T-helper 2 cell treated with Interferon-gamma antibody and Interleukin-4, amounts not matched to agents 5 μg/mL and 100 μg/mL, for 36 hours (primary cell): Measurements from ENCODE around the gene CAMTA1.

Experiments
- DNase-seq: peaks from one replicate; pipeline ENCODE4 v3.0.0; 2021; ENCODE audit warnings: low spot score
- H3K27ac Mint-ChIP-seq: one replicate; pipeline ENCODE4 v1.8.0; 2021; ENCODE audit warnings: mild to moderate bottlenecking, mixed read lengths
- H3K27me3 Mint-ChIP-seq: one replicate; pipeline ENCODE4 v1.8.0; 2021; ENCODE audit warnings: low read depth, mixed read lengths
- H3K36me3 Mint-ChIP-seq: one replicate; pipeline ENCODE4 v1.8.0; 2021; ENCODE audit warnings: low read depth, mixed read lengths
- H3K4me1 Mint-ChIP-seq: one replicate; pipeline ENCODE4 v1.8.0; 2021; ENCODE audit warnings: low read depth, mixed read lengths
- H3K4me3 Mint-ChIP-seq: one replicate; pipeline ENCODE4 v1.8.0; 2022; ENCODE audit warnings: mild to moderate bottlenecking, moderate library complexity, mixed read lengths
- H3K9me3 Mint-ChIP-seq: one replicate; pipeline ENCODE4 v1.8.0; 2021; ENCODE audit warnings: mixed read lengths

Gene CAMTA1

GRCh38 chr1:7285856-7286454, 500.7 kb downstream of the CAMTA1 start:
- Mint-ChIP-seq H3K9me3 (no peaks in the 10 kb centered on the region), H3K4me1 (no peaks in the 10 kb centered on the region), H3K4me3 (no peak overlapping the region), H3K36me3 (no peaks in the 10 kb centered on the region), H3K27me3 (no peaks in the 10 kb centered on the region), H3K27ac (no peak overlapping the region)
- DNase-seq, result no peak

DNA sequence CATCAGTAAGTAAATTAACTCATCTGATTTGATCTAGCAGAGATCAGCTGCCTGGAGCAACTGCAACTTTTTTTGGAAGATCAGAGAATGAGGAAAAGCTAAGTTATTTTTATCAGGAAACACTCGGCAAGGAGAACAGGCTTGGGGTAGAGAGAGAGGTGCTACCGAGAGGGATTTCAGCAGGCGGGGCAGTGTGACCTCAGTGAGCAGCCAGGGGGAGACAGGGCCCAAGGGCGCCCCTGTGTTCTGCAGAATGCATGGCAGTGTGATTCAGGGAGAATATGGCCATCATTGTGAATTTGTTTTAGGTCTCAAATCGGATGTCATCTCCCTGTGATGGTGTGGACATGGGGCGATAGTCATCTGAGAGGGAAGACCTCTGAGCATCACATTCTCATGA, 501.8 kb downstream of the CAMTA1 start:
- Mint-ChIP-seq H3K9me3 (no peaks in the 10 kb centered on the region), H3K4me3 (no peak overlapping the region), H3K27ac (no peak overlapping the region), H3K4me1 (no peaks in the 10 kb centered on the region), H3K36me3 (no peaks in the 10 kb centered on the region), H3K27me3 (no peaks in the 10 kb centered on the region)
- no peak for DNase-seq

DNA sequence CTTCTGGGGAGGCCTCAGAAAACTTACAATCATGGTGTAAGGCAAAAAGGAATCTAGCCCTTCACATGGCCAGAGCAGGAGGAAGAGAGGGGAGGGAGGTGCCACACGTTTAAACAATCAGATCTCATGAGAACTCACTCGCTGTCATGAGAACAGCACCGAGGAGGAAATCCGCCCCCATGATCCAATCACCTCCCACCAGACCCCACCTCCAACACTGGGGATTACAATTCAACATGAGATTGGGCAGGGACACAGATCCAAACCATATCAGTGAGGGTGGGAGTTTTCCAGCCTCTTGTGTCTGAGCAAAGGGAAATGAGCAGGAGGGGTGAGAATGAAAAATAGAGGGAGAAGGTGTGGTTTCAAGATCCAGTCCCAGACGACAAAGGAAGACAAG, 503.7 kb downstream of the CAMTA1 start:
- H3K27ac Mint-ChIP-seq, result no peak overlapping the region
- H3K4me3 Mint-ChIP-seq, result no peak overlapping the region
- H3K27me3 Mint-ChIP-seq, result no peaks in the 10 kb centered on the region
- no peaks in the 10 kb centered on the region for H3K36me3 Mint-ChIP-seq
- no peaks in the 10 kb centered on the region for H3K4me1 Mint-ChIP-seq
- H3K9me3 Mint-ChIP-seq, result no peaks in the 10 kb centered on the region
- DNase-seq, result no peak

DNA sequence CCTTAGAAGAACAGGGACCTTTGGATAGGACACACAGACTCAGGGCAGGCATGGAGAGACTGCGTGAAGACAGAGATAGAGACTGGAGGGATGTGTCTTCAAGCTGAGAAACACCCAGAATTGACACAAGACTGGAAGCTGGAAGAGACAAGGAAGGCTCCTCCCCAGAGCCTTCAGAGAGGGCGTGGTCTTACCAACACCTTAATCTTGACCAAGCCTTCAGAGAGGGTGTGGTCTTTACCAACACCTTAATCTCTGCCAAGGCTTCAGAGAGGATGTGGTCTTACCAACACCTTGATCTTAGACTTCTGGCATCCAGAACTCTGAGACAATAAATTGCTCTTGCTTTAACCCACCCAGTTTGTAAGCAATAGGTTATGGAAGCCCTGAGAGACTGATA, 504.4 kb downstream of the CAMTA1 start:
- DNase-seq, result no peak
- Mint-ChIP-seq H3K9me3 (no peaks in the 10 kb centered on the region), H3K36me3 (no peaks in the 10 kb centered on the region), H3K27ac (no peak overlapping the region), H3K27me3 (no peaks in the 10 kb centered on the region), H3K4me3 (no peak overlapping the region), H3K4me1 (no peaks in the 10 kb centered on the region)

DNA sequence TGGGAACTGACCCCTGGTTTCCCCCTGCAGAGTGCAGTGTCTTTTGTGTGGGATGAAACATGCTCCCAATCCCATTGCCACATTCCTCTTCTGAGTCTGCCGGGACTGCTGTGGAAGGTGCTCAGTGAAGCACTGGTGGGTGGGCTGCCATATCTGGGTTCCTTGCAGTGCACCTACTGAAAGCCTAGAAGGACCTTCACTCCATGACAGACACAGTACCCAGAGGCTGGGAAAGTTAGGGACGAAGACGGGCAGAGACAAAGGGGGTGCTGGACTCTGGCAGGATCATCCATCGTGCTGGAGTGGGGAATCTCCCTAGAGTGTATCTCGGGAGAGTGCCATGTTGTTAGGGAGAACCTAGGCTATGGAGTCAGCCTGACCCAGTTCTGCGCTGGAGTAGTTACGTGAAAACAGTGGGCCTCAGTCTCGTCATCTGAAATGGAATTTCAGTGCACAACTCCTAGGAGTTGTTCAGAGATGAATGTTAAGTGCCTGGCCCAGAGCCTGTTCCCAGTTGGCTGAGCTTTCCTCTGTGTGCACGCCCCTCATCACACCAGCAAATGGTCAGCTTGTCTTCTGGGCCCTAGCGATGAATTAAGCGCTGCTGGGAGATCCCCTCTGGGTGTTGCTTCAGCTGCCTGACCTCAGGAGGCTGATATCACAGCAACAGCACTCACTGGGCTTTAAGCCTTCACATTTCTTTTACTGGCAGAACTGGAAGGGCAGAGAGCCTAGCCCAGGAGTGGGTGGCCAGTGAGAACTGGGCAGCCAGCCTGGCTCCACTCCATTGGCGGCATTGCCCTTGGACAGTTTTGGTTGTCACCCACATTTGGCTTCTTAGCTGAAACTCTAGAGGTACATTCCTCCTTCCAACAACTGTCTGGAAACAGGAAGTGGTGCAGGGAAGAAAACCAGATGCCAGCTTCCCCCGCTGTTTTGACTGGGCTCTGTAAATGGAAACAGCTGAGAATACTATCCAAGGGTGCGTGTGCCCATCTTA, 506.0 kb downstream of the CAMTA1 start:
- H3K4me3 Mint-ChIP-seq, result no peak overlapping the region
- DNase-seq, result no peak

GRCh38 chr1:7292036-7292681, 506.9 kb downstream of the CAMTA1 start:
- no peaks in the 10 kb centered on the region for H3K36me3 Mint-ChIP-seq
- DNase-seq, result no peak
- H3K4me1 Mint-ChIP-seq, result no peaks in the 10 kb centered on the region
- H3K4me3 Mint-ChIP-seq, result no peak overlapping the region
- no peaks in the 10 kb centered on the region for H3K9me3 Mint-ChIP-seq
- H3K27ac Mint-ChIP-seq, result no peak overlapping the region
- peaks cover 2% of the 10 kb centered on the region for H3K27me3 Mint-ChIP-seq

More for the DNA sequence above, 506.0 kb downstream of the CAMTA1 start:
- peaks cover under 1% of the 10 kb centered on the region for H3K27me3 Mint-ChIP-seq
- H3K36me3 Mint-ChIP-seq, result no peaks in the 10 kb centered on the region
- H3K9me3 Mint-ChIP-seq, result no peaks in the 10 kb centered on the region
- no peak overlapping the region for H3K27ac Mint-ChIP-seq
- no peaks in the 10 kb centered on the region for H3K4me1 Mint-ChIP-seq

- Mint-ChIP-seq H3K9me3 (no peaks in the 10 kb centered on the region), H3K4me3 (no peak overlapping the region), H3K27me3 (peaks cover 2% of the 10 kb centered on the region), H3K27ac (no peak overlapping the region), H3K36me3 (no peaks in the 10 kb centered on the region), H3K4me1 (no peaks in the 10 kb centered on the region)
- DNase-seq, result no peak
Observed at GRCh38 chr1:7292714-7293419, 507.6 kb downstream of the CAMTA1 start.

- Mint-ChIP-seq H3K27me3 (peaks cover 2% of the 10 kb centered on the region), H3K4me1 (no peaks in the 10 kb centered on the region), H3K27ac (no peak overlapping the region)
Observed at GRCh38 chr1:7293702-7294629, 508.7 kb downstream of the CAMTA1 start.

GRCh38 chr1:7294636-7295035, 509.4 kb downstream of the CAMTA1 start:
- no peak for DNase-seq
- peaks cover 6% of the 10 kb centered on the region for H3K27me3 Mint-ChIP-seq
- no peak overlapping the region for H3K27ac Mint-ChIP-seq
- no peaks in the 10 kb centered on the region for H3K9me3 Mint-ChIP-seq
- no peaks in the 10 kb centered on the region for H3K4me1 Mint-ChIP-seq
- no peaks in the 10 kb centered on the region for H3K36me3 Mint-ChIP-seq
- H3K4me3 Mint-ChIP-seq, result no peak overlapping the region

More at GRCh38 chr1:7293702-7294629, 508.7 kb downstream of the CAMTA1 start:
- H3K9me3 Mint-ChIP-seq, result no peaks in the 10 kb centered on the region
- no peak overlapping the region for H3K4me3 Mint-ChIP-seq
- no peaks in the 10 kb centered on the region for H3K36me3 Mint-ChIP-seq
- no peak for DNase-seq

DNA sequence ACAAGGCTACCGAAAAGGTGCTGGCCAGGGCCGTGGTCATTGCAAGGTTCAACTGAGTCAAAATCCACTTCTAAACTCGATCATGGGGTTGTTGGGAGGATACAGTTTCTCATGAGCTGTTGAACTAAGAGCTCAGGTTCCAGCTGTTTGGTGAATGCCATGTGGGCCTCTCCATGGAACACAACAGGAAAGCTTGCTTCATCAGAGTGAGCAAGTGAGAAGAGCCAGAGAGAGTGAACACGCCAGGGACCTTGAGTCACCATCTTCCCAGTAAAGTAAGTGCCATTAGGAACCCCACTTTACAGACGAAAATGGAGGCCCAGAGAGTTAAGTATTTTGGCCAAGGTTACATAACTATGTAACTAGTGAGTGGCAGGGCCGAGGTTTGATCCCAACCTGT, 510.7 kb downstream of the CAMTA1 start:
- no peaks in the 10 kb centered on the region for H3K36me3 Mint-ChIP-seq
- no peak for DNase-seq
- H3K9me3 Mint-ChIP-seq, result no peaks in the 10 kb centered on the region
- no peaks in the 10 kb centered on the region for H3K4me1 Mint-ChIP-seq
- H3K27me3 Mint-ChIP-seq, result peaks cover 6% of the 10 kb centered on the region
- no peak overlapping the region for H3K4me3 Mint-ChIP-seq
- no peak overlapping the region for H3K27ac Mint-ChIP-seq

- Mint-ChIP-seq H3K9me3 (no peaks in the 10 kb centered on the region), H3K27ac (no peak overlapping the region), H3K4me3 (no peak overlapping the region), H3K36me3 (no peaks in the 10 kb centered on the region), H3K27me3 (peaks cover 6% of the 10 kb centered on the region), H3K4me1 (no peaks in the 10 kb centered on the region)
- DNase-seq, result no peak
Observed at GRCh38 chr1:7296968-7297367, 511.7 kb downstream of the CAMTA1 start.

- Mint-ChIP-seq H3K27me3 (peaks cover 6% of the 10 kb centered on the region), H3K9me3 (no peaks in the 10 kb centered on the region), H3K4me1 (no peaks in the 10 kb centered on the region), H3K27ac (no peak overlapping the region), H3K36me3 (no peaks in the 10 kb centered on the region), H3K4me3 (no peak overlapping the region)
- no peak for DNase-seq
Observed at GRCh38 chr1:7298145-7298544, 512.9 kb downstream of the CAMTA1 start.

GRCh38 chr1:7298749-7299151, 513.5 kb downstream of the CAMTA1 start:
- no peak overlapping the region for H3K4me3 Mint-ChIP-seq
- peaks cover 6% of the 10 kb centered on the region for H3K27me3 Mint-ChIP-seq
- H3K4me1 Mint-ChIP-seq, result no peaks in the 10 kb centered on the region
- no peak overlapping the region for H3K27ac Mint-ChIP-seq
- H3K36me3 Mint-ChIP-seq, result no peaks in the 10 kb centered on the region
- no peaks in the 10 kb centered on the region for H3K9me3 Mint-ChIP-seq
- no peak for DNase-seq
